Spleen (tissue), 11 donors: ENCODE measurements around the gene CCDC102B. TPM values are rescaled to one million over a fixed set of nuclear protein-coding genes. Genes with fewer than 3 reads are reported as not detected.

Experiments used
- DNase-seq: peaks from one replicate; pipeline ENCODE4 v3.0.0-alpha.2; 2020
- H3K27ac ChIP-seq, 8 donors: fragments of 200-600 bp; sonication (generic) in 7 of 8; 1 replicate in 4 of 8; 2 replicates in 4 of 8; pipeline versions ENCODE4 v1.5.0 to v1.8.0; 2016 to 2021; ENCODE audit warnings: inconsistent platforms in 4 of 8, mild to moderate bottlenecking in 4 of 8, moderate library complexity in 1 of 8
- H3K27me3 ChIP-seq, 7 donors: fragments of 200-600 bp; sonication (generic) in 6 of 7; replicated peaks in 1 of 7; 1 replicate in 4 of 7; 2 replicates in 3 of 7; pipeline versions ENCODE4 v1.5.0 to v1.8.0; 2016 to 2021; ENCODE audit warnings: inconsistent platforms in 3 of 7, mild to moderate bottlenecking in 1 of 7
- H3K36me3 ChIP-seq, 6 donors: fragments of 200-600 bp; sonication (generic) in 5 of 6; 1 replicate in 4 of 6; 2 replicates in 2 of 6; pipeline versions ENCODE4 v1.5.0 to v1.8.0; 2016 to 2021; ENCODE audit warnings: inconsistent platforms in 2 of 6
- H3K4me1 ChIP-seq, 6 donors: fragments of 200-600 bp; sonication (generic) in 5 of 6; 1 replicate in 3 of 6; 2 replicates in 3 of 6; pipeline versions ENCODE4 v1.5.0 to v1.8.0; 2016 to 2021; ENCODE audit warnings: inconsistent platforms in 3 of 6
- H3K4me3 ChIP-seq, 8 donors: fragments of 200-600 bp; sonication (generic) in 7 of 8; 1 replicate in 4 of 8; 2 replicates in 4 of 8; pipeline versions ENCODE4 v1.5.0 to v1.8.0; 2016 to 2021; ENCODE audit warnings: inconsistent platforms in 4 of 8, mild to moderate bottlenecking in 4 of 8, moderate library complexity in 2 of 8
- H3K9me3 ChIP-seq, 8 donors: fragments of 200-600 bp; sonication (generic) in 7 of 8; 1 replicate in 4 of 8; 2 replicates in 4 of 8; pipeline versions ENCODE4 v1.5.0 to v1.8.0; 2016 to 2021; ENCODE audit warnings: inconsistent platforms in 4 of 8
- CTCF ChIP-seq, 11 experiments: fragments of 200-600 bp in 7 of 11; fragments of 450-650 bp in 4 of 11; sonication (generic) in 4 of 11; IDR thresholded peaks in 8 of 11; conservative IDR thresholded peaks in 3 of 11; 1 replicate in 7 of 11; 2 replicates in 4 of 11; pipeline versions ENCODE4 v1.4.0 to v1.8.0; 2016 to 2021; ENCODE audit warnings: antibody characterized with exemption in 11 of 11, inconsistent platforms in 4 of 11, mild to moderate bottlenecking in 1 of 11
- POLR2A ChIP-seq, 3 donors: fragments of 450-650 bp; IDR thresholded peaks; one replicate each; pipeline ENCODE4 v1.5.1; 2017; ENCODE audit warnings: antibody characterized with exemption in 3 of 3, mild to moderate bottlenecking in 1 of 3
- POLR2AphosphoS5 ChIP-seq, 3 donors: sonication (generic); formaldehyde crosslinking; IDR thresholded peaks; one replicate each; pipeline ENCODE4 v1.5.1; 2017; ENCODE audit warnings: antibody characterized with exemption in 3 of 3
- WGBS, 5 donors: extraction: QIAGEN DNeasy Blood & Tissue Kit in 3 of 5; methylation state at CpG; one replicate each; pipeline versions ENCODE4 v1.1.5 to v1.1.7; 2013 to 2018; 5-methylcytosine and 5-hydroxymethylcytosine counted together
- intact Hi-C: fragments of 100-400 bp; cut with DNase I; formaldehyde crosslinking; loops from one replicate; pipeline ENCODE4 v1.15.0; 2023; ENCODE audit warnings: low total_unique reads
- polyA plus RNA-seq, 3 donors: library from polyadenylated mRNA; stranded (reverse); fragments of 200-250 nt; gene quantifications; one replicate each; pipeline ENCODE4 v1.2.1, GENCODE V29; 2013
- total RNA-seq, 7 donors: library from RNA; depleted of rRNA in 3 of 7; stranded (reverse); fragments of >200 nt in 3 of 7; fragmentation: NEBNext Ultra II Directional in 4 of 7; extraction: Animal tissue kit (Norgen Biotek cat#: 25700) in 4 of 7; gene quantifications; one replicate each; pipeline versions ENCODE4 v1.1.0 to v1.2.1, GENCODE V29; 2016 to 2021
- donor health status: healthy with polysubstance abuse.
- donor health status: DM: no; HTN: no; CAD: no; lungs with moderate emphysema.
- donor health status: DM: no; HTN: no; CAD: no.
- donor health status: Bipolar disorder and iron deficiency.
- donor health status: healthy.
- donor health status: DM: no; HTN: no; CAD: no.
- donor health status: DM: yes; HTN: yes; CAD: no.

Gene CCDC102B
- total and polyA plus RNA-seq, 10 donors: 3.2 to 14.7 (median 7.0) TPM

- Histone ChIP-seq H3K4me3 (no peak overlapping the region), H3K4me1 (no peaks in the 10 kb centered on the region), H3K27ac (no peak overlapping the region), H3K27me3 (no peaks in the 10 kb centered on the region), H3K9me3 (no peaks in the 10 kb centered on the region), H3K36me3 (no peaks in the 10 kb centered on the region)
- intact Hi-C loops: no loop called here
- DNase-seq: no peak
- 63 to 87% (median 77%) methylated on average over 1 of the region's 1 CpG for WGBS, 5 donors
- TF ChIP-seq CTCF (IDR thresholded peaks at IDR 0.05 in 8 of 11, conservative IDR thresholded peaks at IDR 0.05 in 3 of 11) (no peak), POLR2A (IDR thresholded peaks at IDR 0.05) (no peak), POLR2AphosphoS5 (IDR thresholded peaks at IDR 0.05) (no peak)
These were observed 146.9 kb downstream of the CCDC102B start for GRCh38 chr18:68944826-68945225.

- Histone ChIP-seq H3K27ac (no peak overlapping the region), H3K9me3 (peaks cover 0 to 11% (median 0%) of the 10 kb centered on the region in 8 donors), H3K4me1 (no peaks in the 10 kb centered on the region), H3K36me3 (no peaks in the 10 kb centered on the region), H3K27me3 (no peaks in the 10 kb centered on the region), H3K4me3 (no peak overlapping the region)
- no peak for DNase-seq
- intact Hi-C loops: no loop called here
- TF ChIP-seq POLR2A (IDR thresholded peaks at IDR 0.05) (no peak), POLR2AphosphoS5 (IDR thresholded peaks at IDR 0.05) (no peak), CTCF (IDR thresholded peaks at IDR 0.05 in 8 of 11, conservative IDR thresholded peaks at IDR 0.05 in 3 of 11) (no peak)
- WGBS, 5 donors: 79 to 95% (median 86%) methylated on average over 4 of the region's 4 CpGs
These were observed 150.7 kb downstream of the CCDC102B start for GRCh38 chr18:68948622-68949021.

- 59 to 78% (median 70%) methylated on average over 2 of the region's 2 CpGs for WGBS, 5 donors
- Histone ChIP-seq H3K36me3 (no peaks in the 10 kb centered on the region), H3K4me3 (no peak overlapping the region), H3K9me3 (peaks cover 0 to 11% (median 0%) of the 10 kb centered on the region in 8 donors), H3K27ac (no peak overlapping the region), H3K4me1 (no peaks in the 10 kb centered on the region), H3K27me3 (no peaks in the 10 kb centered on the region)
- TF ChIP-seq CTCF (IDR thresholded peaks at IDR 0.05 in 8 of 11, conservative IDR thresholded peaks at IDR 0.05 in 3 of 11): no peak
- TF ChIP-seq POLR2A (IDR thresholded peaks at IDR 0.05): no peak
- no peak for TF ChIP-seq POLR2AphosphoS5 (IDR thresholded peaks at IDR 0.05)
- intact Hi-C loops: no loop called here
- DNase-seq: no peak
These were observed 156.9 kb downstream of the CCDC102B start for GRCh38 chr18:68954738-68955137.

DNA sequence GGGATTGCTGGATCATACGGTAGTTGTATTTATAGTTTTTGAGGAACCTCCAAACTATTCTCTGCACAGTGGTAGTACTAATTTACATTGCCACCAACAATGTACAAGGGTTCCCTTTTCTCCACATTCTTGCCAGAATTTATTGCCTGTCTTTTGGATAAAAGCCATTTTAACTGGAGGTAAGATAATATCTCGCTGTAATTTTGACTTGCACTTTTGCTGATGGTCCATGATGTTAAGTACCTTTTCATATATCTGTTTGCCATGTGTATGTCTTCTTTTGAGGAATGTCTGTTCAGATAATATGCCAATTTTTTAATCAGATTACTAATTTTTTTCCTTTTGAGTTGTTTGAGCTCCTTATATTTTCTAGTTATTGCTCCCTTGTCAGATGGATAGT is 158.8 kb downstream of the CCDC102B start:
- no peak overlapping the region for H3K27ac ChIP-seq
- H3K4me1 ChIP-seq: no peaks in the 10 kb centered on the region
- H3K27me3 ChIP-seq: no peaks in the 10 kb centered on the region
- DNase-seq: no peak
- no peaks in the 10 kb centered on the region for H3K36me3 ChIP-seq
- H3K4me3 ChIP-seq: no peak overlapping the region
- TF ChIP-seq POLR2AphosphoS5 (IDR thresholded peaks at IDR 0.05): no peak
- TF ChIP-seq CTCF (IDR thresholded peaks at IDR 0.05 in 8 of 11, conservative IDR thresholded peaks at IDR 0.05 in 3 of 11): no peak
- TF ChIP-seq POLR2A (IDR thresholded peaks at IDR 0.05): no peak
- WGBS, 5 donors: 33 to 65% (median 36%) methylated on average over 2 of the region's 2 CpGs
- intact Hi-C loops: no loop called here
- H3K9me3 ChIP-seq: peaks cover 0 to 11% (median 0%) of the 10 kb centered on the region in 8 donors
